Breast epithelium (tissue), 4 donors: Measurements from ENCODE around the gene BAIAP2L2. TPM values are rescaled to one million over a fixed set of nuclear protein-coding genes. Genes with fewer than 3 reads are reported as not detected.

Experiments
- DNase-seq, 2 donors: peaks; one replicate each; pipeline ENCODE4 v3.0.0-alpha.2; 2019; ENCODE audit warnings: low spot score in 2 of 2
- H3K27ac ChIP-seq, 2 donors: fragments of 200-600 bp; sonication (generic) in 1 of 2; one replicate each; pipeline ENCODE4 v1.5.1; 2016 to 2019; ENCODE audit warnings: mild to moderate bottlenecking in 1 of 2
- H3K27me3 ChIP-seq, 2 donors: fragments of 200-600 bp; sonication (generic) in 1 of 2; one replicate each; pipeline versions ENCODE4 v1.5.1 to v1.6.0; 2017 to 2019; ENCODE audit warnings: control low read depth in 1 of 2, mild to moderate bottlenecking in 1 of 2
- H3K36me3 ChIP-seq: fragments of 200-600 bp; one replicate; pipeline ENCODE4 v1.5.1; 2019
- H3K4me1 ChIP-seq, 2 donors: fragments of 200-600 bp; sonication (generic); one replicate each; pipeline ENCODE4 v1.5.1; 2016 to 2019; ENCODE audit warnings: control low read depth in 1 of 2
- H3K4me3 ChIP-seq, 3 donors: fragments of 200-600 bp; sonication (generic); 1 replicate in 2 of 3; 2 replicates in 1 of 3; pipeline ENCODE4 v1.5.1; 2016 to 2019; ENCODE audit warnings: mild to moderate bottlenecking in 3 of 3, moderate library complexity in 2 of 3
- H3K9me3 ChIP-seq, 2 donors: fragments of 200-600 bp; sonication (generic) in 1 of 2; one replicate each; pipeline ENCODE4 v1.5.1; 2016 to 2019; ENCODE audit warnings: control low read depth in 1 of 2
- CTCF ChIP-seq, 3 donors: fragments of 450-650 bp; IDR thresholded peaks; one replicate each; pipeline ENCODE4 v1.5.1; 2016 to 2017; ENCODE audit warnings: antibody characterized with exemption in 3 of 3, mild to moderate bottlenecking in 3 of 3, moderate library complexity in 3 of 3
- POLR2A ChIP-seq: fragments of 450-650 bp; IDR thresholded peaks from one replicate; pipeline ENCODE4 v1.6.1; 2016; ENCODE audit warnings: antibody characterized with exemption, mild to moderate bottlenecking, moderate library complexity
- POLR2AphosphoS5 ChIP-seq, 3 donors: sonication (generic); formaldehyde crosslinking; IDR thresholded peaks; one replicate each; pipeline ENCODE4 v1.6.1; 2017; ENCODE audit warnings: antibody characterized with exemption in 3 of 3
- intact Hi-C: fragments of 100-400 bp; cut with DNase I; formaldehyde crosslinking; loops from one replicate; pipeline ENCODE4 v1.15.1; 2023; ENCODE audit warnings: low total_unique reads
- total RNA-seq, 3 donors: library from RNA; depleted of rRNA; stranded (reverse); fragments of >200 nt; gene quantifications; one replicate each; pipeline ENCODE4 v1.1.0, GENCODE V29; 2016

BAIAP2L2 gene
- total RNA-seq, 3 donors from 2014 or later, result 0.80 to 1.3 (median 1.0) TPM

- Histone ChIP-seq H3K9me3 (no peaks in the 10 kb centered on the region), H3K4me3 (no peak overlapping the region), H3K27me3 (no peaks in the 10 kb centered on the region), H3K4me1 (peaks cover 0 to 2% of the 10 kb centered on the region in 2 donors), H3K36me3 (no peaks in the 10 kb centered on the region), H3K27ac (no peak overlapping the region)
- DNase-seq, result no peak
- TF ChIP-seq POLR2AphosphoS5 (IDR thresholded peaks at IDR 0.05), result no peak
- no peak for TF ChIP-seq CTCF (IDR thresholded peaks at IDR 0.05)
- no peak for TF ChIP-seq POLR2A
- intact Hi-C loops, result loop anchor here (10.0 kb wide), 1 partner anchor 245 kb away; no protein-coding TSS in a partner anchor
Measured at GRCh38 chr22:38109371-38110001, 998 bp downstream of the BAIAP2L2 start.

- H3K36me3 ChIP-seq, result no peaks in the 10 kb centered on the region
- intact Hi-C loops, result no loop called here
- TF ChIP-seq POLR2AphosphoS5 (IDR thresholded peaks at IDR 0.05) (no peak), CTCF (IDR thresholded peaks at IDR 0.05) (no peak), POLR2A (no peak)
- DNase-seq, result no peak
- no peaks in the 10 kb centered on the region for H3K9me3 ChIP-seq
- H3K4me3 ChIP-seq, result no peak overlapping the region
- H3K4me1 ChIP-seq, result no peaks in the 10 kb centered on the region
- no peaks in the 10 kb centered on the region for H3K27me3 ChIP-seq
- no peak overlapping the region for H3K27ac ChIP-seq
Measured at GRCh38 chr22:38108561-38109319, 1.7 kb downstream of the BAIAP2L2 start.

- TF ChIP-seq POLR2A, result no peak
- TF ChIP-seq CTCF (IDR thresholded peaks at IDR 0.05), result no peak
- H3K27ac ChIP-seq, result no peak overlapping the region
- no peaks in the 10 kb centered on the region for H3K9me3 ChIP-seq
- no peak for DNase-seq
- H3K4me3 ChIP-seq, result no peak overlapping the region
- intact Hi-C loops, result no loop called here
- H3K4me1 ChIP-seq, result no peaks in the 10 kb centered on the region
- no peaks in the 10 kb centered on the region for H3K27me3 ChIP-seq
- no peaks in the 10 kb centered on the region for H3K36me3 ChIP-seq
Measured at GRCh38 chr22:38107692-38108515, 2.6 kb downstream of the BAIAP2L2 start.

- intact Hi-C loops, result no loop called here
- Histone ChIP-seq H3K4me1 (no peaks in the 10 kb centered on the region), H3K36me3 (no peaks in the 10 kb centered on the region), H3K4me3 (no peak overlapping the region), H3K27ac (no peak overlapping the region), H3K27me3 (no peaks in the 10 kb centered on the region), H3K9me3 (no peaks in the 10 kb centered on the region)
- DNase-seq, result no peak
- TF ChIP-seq POLR2AphosphoS5 (IDR thresholded peaks at IDR 0.05), result no peak
- TF ChIP-seq POLR2A, result no peak
- TF ChIP-seq CTCF (IDR thresholded peaks at IDR 0.05), result no peak
Measured at GRCh38 chr22:38106814-38107578, 3.5 kb downstream of the BAIAP2L2 start.
